Ishikawa (cell line): ENCODE measurements around the gene MYL10.

Experiments used
- CEBPB ChIP-seq: IDR thresholded peaks from 2 replicates; pipeline ENCODE4 v1.6.1; 2012
- CREB1 ChIP-seq: IDR thresholded peaks from 2 replicates; pipeline ENCODE4 v1.6.1; 2012; ENCODE audit warnings: low read depth
- EGR1 ChIP-seq: IDR thresholded peaks from 2 replicates; pipeline ENCODE4 v1.6.1; 2012
- EP300 ChIP-seq: IDR thresholded peaks from 2 replicates; pipeline ENCODE4 v1.6.1; 2012; ENCODE audit warnings: borderline replicate concordance
- FOXM1 ChIP-seq: IDR thresholded peaks from 2 replicates; pipeline ENCODE4 v1.6.1; 2012; ENCODE audit warnings: low read depth, borderline replicate concordance
- NFIC ChIP-seq: IDR thresholded peaks from 2 replicates; pipeline ENCODE4 v1.6.1; 2012
- RAD21 ChIP-seq: IDR thresholded peaks from 2 replicates; pipeline ENCODE4 v1.6.1; 2012; ENCODE audit warnings: low read depth
- TAF1 ChIP-seq: IDR thresholded peaks from 2 replicates; pipeline ENCODE4 v1.6.1; 2012; ENCODE audit warnings: low read depth, mild to moderate bottlenecking
- TCF12 ChIP-seq: IDR thresholded peaks from 2 replicates; pipeline ENCODE4 v1.6.1; 2012; ENCODE audit warnings: low read depth
- TEAD4 ChIP-seq: IDR thresholded peaks from 2 replicates; pipeline ENCODE4 v1.6.1; 2012
- YY1 ChIP-seq: IDR thresholded peaks from 2 replicates; pipeline ENCODE4 v1.6.1; 2012; ENCODE audit warnings: low read depth
- ZBTB7A ChIP-seq: IDR thresholded peaks from 2 replicates; pipeline ENCODE4 v1.6.1; 2012; ENCODE audit warnings: low read depth
- TF ChIP-seq, protein P1 (sequence below): IDR thresholded peaks from 2 replicates; pipeline ENCODE4 v1.6.1; 2012
- TF ChIP-seq, protein P2 (sequence below): IDR thresholded peaks from 2 replicates; pipeline ENCODE4 v1.6.1; 2012
- TF ChIP-seq, protein P3 (sequence below): IDR thresholded peaks from 2 replicates; pipeline ENCODE4 v1.6.1; 2012; ENCODE audit warnings: low read depth, mild to moderate bottlenecking

The MYL10 gene

DNA sequence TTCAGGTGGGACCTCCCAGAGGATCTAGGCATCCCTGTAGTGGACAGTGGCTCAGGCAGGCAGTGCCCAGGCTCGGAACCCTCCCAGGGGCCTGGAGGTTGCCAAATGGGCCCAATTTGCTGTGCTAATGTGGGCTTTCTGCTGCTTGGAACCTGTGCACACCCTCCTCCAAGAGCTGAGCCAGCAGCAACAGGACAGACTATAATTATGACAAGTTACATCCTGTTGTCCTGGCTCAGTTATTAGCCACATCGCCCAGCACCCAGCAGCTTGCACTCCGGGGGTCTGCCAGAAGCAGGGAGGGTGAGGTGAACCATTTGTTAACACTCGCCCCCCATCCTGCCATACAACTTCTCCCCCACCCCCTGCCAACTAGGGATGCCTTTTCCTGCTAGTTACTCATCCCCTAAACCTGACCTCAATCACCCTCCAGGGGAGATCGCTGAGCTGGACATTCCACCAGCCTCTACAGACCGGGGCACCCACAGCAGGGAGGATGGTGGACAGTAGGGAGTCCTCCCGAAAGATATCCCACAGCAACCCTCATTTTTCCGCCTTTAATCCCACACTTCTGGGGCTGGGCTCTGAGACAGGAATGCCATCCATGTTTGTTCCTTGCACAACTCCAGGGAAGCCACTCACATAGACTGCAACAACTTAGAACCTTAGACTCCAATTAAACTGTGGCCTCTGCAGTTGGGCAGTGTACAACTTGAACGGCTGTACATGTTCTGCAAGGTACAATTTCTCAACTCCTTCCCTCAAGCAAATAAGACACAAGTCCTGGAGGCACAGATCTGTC lies 7.9 kb upstream of the MYL10 start:
- TF ChIP-seq CEBPB (no peak), EP300 (no peak), ZBTB7A (no peak), NFIC (no peak), YY1 (no peak), TEAD4 (no peak), EGR1 (no peak), TCF12 (no peak), CREB1 (no peak), FOXM1 (no peak), TAF1 (no peak), RAD21 (no peak)
- TF ChIP-seq, protein P1, sequence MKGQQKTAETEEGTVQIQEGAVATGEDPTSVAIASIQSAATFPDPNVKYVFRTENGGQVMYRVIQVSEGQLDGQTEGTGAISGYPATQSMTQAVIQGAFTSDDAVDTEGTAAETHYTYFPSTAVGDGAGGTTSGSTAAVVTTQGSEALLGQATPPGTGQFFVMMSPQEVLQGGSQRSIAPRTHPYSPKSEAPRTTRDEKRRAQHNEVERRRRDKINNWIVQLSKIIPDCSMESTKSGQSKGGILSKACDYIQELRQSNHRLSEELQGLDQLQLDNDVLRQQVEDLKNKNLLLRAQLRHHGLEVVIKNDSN: no peak
- TF ChIP-seq, protein P2, sequence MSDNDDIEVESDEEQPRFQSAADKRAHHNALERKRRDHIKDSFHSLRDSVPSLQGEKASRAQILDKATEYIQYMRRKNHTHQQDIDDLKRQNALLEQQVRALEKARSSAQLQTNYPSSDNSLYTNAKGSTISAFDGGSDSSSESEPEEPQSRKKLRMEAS: no peak
- TF ChIP-seq, protein P3, sequence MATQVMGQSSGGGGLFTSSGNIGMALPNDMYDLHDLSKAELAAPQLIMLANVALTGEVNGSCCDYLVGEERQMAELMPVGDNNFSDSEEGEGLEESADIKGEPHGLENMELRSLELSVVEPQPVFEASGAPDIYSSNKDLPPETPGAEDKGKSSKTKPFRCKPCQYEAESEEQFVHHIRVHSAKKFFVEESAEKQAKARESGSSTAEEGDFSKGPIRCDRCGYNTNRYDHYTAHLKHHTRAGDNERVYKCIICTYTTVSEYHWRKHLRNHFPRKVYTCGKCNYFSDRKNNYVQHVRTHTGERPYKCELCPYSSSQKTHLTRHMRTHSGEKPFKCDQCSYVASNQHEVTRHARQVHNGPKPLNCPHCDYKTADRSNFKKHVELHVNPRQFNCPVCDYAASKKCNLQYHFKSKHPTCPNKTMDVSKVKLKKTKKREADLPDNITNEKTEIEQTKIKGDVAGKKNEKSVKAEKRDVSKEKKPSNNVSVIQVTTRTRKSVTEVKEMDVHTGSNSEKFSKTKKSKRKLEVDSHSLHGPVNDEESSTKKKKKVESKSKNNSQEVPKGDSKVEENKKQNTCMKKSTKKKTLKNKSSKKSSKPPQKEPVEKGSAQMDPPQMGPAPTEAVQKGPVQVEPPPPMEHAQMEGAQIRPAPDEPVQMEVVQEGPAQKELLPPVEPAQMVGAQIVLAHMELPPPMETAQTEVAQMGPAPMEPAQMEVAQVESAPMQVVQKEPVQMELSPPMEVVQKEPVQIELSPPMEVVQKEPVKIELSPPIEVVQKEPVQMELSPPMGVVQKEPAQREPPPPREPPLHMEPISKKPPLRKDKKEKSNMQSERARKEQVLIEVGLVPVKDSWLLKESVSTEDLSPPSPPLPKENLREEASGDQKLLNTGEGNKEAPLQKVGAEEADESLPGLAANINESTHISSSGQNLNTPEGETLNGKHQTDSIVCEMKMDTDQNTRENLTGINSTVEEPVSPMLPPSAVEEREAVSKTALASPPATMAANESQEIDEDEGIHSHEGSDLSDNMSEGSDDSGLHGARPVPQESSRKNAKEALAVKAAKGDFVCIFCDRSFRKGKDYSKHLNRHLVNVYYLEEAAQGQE: no peak

DNA sequence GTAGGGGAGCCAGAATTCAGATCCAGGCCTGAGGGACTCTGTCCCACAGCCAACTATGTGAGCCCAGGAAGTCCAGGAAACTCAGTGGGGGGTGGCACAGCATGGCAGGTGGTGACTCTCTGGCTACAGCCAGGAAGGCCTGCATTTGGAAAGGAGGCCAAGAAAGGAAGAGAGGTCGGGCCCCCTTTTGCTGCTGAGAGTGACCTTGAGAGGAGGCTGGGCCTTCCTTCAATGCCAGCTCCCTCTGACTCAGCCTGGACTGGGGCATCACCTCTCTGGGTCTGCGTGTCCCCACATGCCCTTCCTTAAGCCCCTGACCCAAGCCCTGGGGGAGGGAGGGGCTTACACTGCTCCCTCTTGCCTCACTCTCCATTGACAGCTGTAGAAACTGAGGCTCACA lies 6.4 kb upstream of the MYL10 start:
- TF ChIP-seq EP300 (no peak), TCF12 (no peak), FOXM1 (no peak), EGR1 (no peak), CEBPB (no peak), CREB1 (no peak), NFIC (no peak), YY1 (no peak)

DNA sequence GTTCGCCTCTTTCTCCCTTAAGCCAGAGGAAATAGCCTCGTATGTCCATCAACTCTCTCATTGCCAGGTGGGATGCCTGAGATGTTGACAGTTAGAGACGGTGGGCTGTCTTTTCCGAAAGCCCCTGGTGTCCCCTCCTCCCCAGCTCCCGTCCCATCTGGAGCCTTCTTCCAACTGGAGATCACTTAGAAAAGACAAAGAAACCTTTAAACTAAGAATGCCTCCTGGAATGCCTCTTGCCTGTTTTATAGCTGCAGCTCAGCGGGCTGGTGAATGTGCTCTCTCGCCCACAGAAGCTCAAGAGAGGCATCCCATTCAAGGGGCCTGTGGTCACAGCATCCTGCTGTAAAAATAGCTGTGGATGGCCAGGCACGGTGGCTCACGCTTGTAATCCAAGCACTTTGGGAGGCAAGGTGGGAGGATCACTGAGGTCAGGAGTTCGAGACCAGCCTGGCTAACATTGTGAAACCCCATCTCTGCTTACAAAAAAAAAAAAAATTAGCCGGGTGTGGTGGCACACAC lies 5.2 kb upstream of the MYL10 start:
- TF ChIP-seq, protein P3: no peak
- TF ChIP-seq EGR1 (no peak), CEBPB (no peak), ZBTB7A (no peak), NFIC (no peak), TAF1 (no peak), TCF12 (no peak), TEAD4 (no peak), CREB1 (no peak), YY1 (no peak), RAD21 (no peak)
- TF ChIP-seq, protein P2: no peak
- TF ChIP-seq, protein P1: no peak

DNA sequence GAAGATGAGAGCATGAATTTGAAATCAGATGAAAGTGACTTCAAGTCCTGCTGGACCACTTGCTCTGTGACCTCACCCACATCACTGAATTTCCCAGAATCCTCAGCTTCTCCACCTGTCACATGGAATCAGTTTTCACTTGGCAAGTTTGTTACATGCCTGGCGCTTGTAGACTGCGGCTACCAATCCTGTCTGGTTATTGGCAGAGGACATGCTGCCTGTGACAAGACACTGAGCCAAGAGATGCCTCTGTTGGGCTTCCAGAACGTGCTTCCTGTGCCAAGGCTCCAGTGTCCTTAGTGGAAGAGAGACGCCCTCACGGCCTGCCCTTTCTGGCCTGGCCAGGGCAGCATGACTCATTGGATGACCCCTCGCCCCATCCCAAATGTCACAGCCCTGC lies 4.4 kb upstream of the MYL10 start:
- no peak for TF ChIP-seq CREB1
- TF ChIP-seq TAF1: no peak
- TF ChIP-seq RAD21: no peak
- TF ChIP-seq, protein P2: no peak
- TF ChIP-seq, protein P1: no peak
- TF ChIP-seq EGR1: no peak
- TF ChIP-seq CEBPB: no peak
- TF ChIP-seq FOXM1: no peak
- TF ChIP-seq NFIC: no peak
- TF ChIP-seq ZBTB7A: no peak
- no peak for TF ChIP-seq TEAD4
- TF ChIP-seq, protein P3: no peak
- TF ChIP-seq YY1: no peak
